Measurements from ENCODE around the gene CATSPER4.

CATSPER4 gene

DNA sequence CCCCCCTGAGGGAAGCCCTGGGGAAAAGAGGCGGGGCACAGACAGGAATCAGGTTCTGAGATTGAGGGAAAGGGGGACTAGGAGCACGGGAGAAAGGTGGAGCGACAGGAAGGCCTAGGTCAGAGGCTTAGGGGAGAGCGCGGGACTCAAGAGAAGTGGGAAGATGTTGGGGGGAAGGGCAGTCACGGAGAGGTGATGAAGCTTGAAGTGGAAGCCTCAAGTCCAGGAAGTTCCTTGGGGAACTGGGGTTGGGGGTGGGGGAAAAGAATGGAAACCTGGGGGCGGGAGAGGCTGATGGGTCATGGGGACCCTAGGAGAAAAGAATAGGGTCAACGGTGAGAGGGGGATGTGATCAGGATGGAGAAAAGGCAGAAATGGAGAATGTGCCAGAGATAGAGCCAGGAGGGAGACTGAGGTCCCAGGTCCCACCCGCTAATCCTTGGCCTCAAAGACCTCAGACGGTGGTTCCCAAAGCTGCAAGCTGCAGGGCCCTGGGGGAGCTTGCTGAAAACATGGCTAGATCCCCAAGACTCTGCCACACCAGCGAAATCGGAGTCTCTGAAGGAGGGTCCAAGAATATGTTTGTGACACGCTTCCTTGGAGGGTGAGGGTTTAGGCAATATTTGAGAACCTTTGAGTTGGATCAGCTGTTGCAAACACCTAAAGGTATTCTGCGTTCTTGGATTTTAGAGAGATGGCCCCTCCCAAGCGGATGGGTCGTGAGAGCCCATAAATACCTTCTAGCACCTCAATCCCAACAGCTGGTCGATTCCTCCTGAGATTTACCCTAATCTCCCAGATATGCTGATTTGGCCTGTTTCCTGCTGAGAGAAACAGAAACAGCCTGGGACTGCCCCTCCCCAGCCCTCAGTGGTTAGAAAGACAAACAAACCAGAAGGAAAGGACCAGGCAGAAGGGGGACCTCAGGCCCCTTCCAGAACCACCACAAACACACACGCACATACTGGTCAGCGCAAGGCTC is 25.2 kb upstream of the CATSPER4 start:
- no peak for DNase-seq (ENCODE audit: low spot score)

DNA sequence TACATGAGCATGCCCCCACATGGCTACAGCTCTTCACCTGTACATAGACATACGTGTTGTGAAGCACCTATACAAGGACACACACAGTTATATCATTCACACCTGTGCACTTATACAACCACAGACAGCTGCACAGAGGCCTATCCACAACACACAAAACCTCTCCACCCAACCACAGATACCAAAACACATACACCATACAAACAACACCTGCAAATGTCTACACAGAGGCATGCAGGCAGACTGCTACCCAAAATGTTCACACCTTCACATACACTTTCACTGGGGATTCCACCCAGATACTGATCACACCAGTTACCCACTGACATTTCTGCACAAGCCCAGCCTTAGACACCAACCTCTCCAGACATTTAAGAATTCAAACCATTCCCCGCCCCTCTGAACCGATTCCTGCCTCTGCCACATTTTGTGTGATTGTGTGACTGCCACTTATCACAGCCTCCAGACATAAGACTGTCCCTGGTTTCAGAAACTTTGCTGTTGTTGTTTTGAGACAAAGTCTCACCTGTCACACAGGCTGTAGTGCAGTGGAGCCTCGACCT is 23.6 kb upstream of the CATSPER4 start:
- DNase-seq (ENCODE audit: low spot score): no peak

DNA sequence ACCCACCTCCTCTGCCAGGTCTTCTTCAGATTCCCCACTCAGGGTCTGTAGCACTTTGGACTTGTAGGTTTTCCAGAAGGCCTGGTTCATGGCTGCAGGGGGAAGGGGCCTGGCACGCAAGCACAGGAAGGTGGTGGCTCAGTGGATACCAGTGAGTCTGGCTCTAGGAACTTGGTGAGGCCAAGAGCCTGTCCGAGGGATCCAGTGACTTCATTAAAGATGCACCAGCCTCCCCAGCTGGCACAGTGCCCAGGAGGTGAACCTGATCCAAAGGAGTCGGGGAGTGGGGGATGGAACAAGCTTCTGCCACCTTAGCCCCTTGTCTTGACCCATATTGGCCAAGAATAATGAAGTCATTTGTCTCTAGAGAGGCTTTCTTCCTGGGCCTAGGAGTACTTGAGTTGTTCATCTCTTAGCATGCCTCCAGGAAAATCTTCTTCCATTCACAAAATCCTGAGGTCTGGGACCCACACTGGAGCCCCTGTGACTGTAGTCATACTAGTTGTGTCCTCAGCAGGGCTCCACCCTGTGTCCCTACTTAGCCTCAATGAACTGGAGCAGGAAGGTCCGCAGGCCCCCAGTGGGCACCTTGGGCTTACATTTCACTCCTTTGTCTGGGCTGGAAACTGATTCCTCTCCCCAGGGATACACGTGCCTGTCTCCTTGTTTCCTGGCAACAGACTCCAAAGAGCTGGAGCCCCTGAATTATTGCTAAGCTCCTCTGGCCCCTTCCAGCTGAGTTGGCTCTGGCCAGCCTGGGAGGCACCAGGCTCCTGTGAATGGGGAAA is 21.8 kb upstream of the CATSPER4 start, which contains the start of gene C1orf232:
TSS of gene C1orf232 (minus strand) at position 554 of the 788 bp plus-strand sequence. CDS start at position 90, 464 bp downstream.
- no peak for DNase-seq (ENCODE audit: low spot score)

DNA sequence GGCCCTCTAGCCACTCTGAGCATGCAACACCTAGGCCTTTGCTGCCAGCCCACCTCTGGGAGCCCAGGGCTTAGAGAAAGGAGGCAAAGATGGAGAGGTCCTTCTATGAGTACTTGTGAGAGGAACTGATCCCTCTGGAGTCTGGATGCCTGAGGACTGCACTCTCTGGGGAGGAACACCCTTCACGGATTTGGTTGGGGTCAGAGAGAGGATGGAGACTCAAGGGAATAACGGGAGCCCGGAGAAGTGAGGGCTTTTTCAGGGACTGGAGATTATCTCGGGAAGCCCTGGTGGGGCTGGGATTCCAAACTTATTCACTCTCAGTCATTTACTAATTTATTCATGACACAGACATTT is 21.2 kb upstream of the CATSPER4 start:
- DNase-seq (ENCODE audit: low spot score): no peak

DNA sequence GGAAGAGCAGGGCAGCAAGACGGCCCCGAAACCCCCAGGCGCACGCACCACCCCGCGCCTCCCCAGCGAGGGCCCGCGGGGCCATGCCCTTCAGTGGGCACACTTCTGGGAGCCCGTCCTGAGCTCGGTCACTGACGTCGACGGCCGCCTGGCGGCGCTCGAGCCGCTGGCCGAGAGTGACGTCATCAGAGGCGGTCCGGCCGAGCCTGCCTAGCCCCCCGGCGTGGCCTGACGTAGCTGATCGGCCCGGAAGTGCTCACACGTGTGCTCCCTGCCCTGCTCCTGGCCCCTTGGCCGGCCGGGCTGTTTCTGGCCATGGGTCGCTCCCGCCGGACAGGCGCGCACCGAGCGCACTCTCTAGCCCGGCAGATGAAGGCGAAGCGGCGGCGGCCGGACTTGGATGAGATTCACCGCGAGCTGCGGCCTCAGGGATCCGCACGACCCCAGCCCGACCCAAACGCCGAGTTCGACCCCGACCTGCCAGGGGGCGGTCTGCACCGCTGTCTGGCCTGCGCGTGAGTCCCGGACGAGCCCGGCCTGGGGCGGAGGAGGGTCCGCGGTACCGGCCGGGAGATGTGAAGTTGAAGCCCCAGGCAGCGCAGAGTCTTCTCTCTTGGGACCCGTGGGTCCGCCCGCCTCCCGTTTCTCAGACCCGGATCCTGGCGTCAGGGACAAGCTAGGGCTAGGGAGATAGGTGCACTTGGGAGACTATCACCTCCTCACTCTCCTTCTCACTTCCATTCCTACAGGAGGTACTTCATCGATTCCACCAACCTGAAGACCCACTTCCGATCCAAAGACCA is 20.5 kb upstream of the CATSPER4 start, which contains the start of gene ZNF593:
TSS of gene ZNF593 (plus strand) at position 240 of the 803 bp plus-strand sequence. CDS start at position 316, 76 bp downstream.
- DNase-seq (ENCODE audit: low spot score): peak; percentile 93

DNA sequence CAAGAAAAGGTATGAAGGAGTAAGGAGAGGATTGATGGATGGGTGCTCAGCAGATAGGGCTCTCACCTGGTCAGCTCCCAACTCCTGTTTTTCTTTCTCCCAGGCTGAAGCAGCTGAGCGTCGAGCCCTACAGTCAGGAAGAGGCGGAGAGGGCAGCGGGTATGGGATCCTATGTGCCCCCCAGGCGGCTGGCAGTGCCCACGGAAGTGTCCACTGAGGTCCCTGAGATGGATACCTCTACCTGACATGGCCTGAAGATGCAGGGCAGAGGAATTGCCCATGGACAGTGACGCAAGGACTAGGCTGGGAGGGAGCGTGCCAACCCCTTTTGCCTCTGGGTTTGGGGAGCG is 20.0 kb upstream of the CATSPER4 start:
- no peak for DNase-seq (ENCODE audit: low spot score)

DNA sequence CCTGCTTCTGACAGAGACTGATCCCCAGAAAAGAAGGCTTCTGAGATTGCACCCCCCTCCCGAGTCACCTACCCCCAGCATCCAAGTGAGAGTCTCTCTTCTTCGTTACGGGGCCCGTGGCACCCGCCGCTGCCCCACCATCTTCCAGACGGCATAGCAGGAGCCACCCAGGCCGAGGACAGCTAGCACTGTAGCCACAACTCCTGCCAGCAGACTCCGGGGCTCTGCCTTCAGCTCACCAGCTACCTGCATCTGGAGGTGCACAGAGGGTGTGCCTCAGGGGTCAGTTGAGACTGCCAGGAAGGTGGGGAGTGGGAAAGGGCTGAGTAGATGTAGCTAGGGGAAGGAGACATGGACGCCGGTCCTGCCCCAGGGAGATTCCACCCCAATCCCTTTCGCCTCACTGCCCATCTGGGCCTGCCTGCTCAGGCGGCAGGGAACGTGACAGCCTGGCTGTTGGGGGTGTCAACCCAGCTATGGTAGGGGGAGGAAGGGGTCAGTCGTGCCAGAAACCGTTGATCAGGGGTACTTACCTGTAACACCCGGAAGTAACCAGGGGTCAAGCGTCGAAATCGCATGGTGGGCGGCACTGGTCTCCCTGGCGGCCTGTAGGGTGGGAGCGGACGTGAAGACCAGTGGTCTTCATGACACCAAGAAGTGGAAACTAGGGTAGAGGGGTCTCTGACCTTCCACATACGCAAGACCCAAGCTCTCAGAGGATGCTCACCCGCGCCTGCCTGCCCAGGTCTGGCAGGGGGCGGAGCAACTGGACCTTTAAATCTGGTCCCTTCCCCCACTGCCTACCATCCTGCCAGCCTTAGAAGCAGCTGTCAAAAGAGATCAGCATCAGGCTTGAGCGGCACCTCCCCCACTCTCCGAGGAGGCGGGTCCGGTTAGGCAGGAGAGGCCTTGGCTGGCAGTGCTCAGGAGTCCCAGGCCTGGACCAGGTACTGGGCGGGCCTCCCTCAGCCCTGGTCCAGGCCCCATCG is 19.0 kb upstream of the CATSPER4 start, which contains the start of gene ZNF593OS:
TSS of gene ZNF593OS (minus strand) at position 749 of the 989 bp plus-strand sequence. CDS start at position 578, 171 bp downstream.
- DNase-seq (ENCODE audit: low spot score): no peak

DNA sequence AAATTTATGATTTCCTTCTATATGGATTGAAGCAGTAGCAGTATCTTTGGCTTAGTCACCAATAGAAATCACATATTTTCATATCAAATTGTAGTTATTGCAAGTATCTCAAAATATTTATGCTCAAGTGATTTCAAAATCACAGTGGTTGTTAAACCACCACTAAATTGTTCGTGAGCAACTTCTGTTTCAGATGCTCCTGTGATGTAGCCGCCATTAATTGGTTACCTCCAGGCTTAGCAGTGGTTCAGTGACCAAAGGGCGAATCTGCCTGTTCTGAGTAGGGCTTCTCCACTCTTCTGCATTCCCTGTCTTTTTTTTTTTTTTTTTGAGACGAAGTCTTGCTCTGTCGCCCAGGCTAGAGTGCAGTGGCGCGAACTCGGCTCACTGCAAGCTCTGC is 15.1 kb upstream of the CATSPER4 start:
- DNase-seq (ENCODE audit: low spot score): no peak

DNA sequence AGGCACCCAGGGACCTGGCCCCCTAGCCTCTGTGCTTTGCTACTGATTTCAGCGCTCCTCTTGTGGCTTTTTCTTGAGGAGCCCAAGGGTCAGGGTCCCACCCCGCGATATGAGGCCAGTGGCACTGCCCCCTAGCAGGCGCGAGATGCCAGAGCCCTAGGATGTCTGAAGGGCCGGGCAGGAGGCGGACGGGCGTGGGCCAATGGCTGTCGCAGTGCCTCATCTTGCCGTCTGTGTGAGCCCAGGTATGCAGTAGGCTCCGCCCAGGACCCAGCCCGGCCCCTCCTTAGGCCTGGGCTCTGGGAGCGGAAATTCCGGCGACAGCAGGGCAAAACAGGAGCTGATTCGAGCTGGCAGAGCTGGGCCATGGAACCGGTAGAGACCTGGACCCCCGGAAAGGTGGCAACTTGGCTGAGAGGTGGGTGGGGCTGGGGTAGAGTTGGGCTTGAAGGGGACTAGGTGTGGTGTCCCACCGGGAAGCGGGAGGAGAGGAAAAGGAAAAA is 13.2 kb upstream of the CATSPER4 start, which contains the start of gene CNKSR1:
TSS of gene CNKSR1 (plus strand) at position 310 of the 503 bp plus-strand sequence. CDS start at position 367, 57 bp downstream.
- DNase-seq (ENCODE audit: low spot score): no peak

DNA sequence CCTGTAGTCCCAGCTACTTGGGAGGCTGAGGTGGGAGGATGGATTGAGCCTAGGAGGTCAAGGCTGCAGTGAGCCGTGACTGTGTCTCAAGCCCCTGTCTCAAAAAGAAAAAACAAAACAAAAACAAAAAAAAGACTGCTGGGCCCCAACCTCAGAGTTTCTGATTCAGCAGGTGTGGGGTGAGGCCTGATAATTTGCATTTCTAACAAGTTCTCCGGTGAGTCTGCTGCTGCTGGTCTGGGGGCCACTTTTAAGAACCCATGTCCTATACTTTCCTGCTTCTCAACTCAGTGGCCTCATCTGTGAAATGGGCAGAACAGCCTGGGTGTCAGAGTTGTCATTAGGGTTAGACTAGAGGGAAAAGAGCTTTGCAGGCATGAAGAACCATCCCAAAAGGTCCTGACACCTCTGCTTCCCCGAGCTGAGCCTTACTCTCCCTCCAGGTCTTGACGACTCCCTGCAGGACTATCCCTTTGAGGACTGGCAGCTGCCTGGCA is 10.3 kb upstream of the CATSPER4 start:
- no peak for DNase-seq (ENCODE audit: low spot score)

DNA sequence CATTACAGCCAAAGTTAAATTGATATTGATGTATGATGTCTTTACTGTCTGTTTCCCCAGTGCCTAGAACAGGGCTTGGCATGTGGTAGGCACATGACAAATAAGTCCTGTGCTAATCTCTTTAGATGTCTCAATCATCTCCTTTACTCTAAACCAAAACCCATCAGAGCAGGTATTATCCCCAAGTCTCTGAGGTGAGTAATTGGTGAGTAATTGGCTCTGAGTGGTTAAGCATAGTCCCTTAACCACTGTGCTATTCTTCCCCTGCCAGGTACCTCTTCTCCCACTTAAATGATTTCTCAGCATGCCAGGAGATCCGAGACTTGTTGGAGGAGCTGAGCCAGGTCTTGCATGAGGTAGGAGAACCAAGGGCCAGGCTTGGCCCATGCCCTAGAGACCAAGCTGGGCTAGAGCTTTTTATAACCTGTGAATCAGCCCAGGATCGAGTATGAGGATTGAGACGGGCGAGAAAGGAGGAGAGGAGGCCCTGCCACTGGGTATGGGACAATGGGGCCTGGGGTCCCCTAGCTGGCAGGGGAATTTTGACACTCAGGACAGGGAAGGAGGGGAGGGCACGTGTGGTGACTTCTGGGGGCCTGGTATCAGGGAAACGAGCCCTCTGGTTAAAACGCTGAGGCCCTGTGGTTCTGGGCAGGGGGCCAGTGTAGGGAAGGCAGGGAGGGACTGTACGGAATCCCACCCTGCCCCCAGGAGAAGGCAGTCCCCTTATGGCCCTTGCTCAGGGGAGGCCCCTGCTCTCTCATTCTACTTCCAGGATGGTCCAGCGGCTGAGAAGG is 8.6 kb upstream of the CATSPER4 start:
- no peak for DNase-seq (ENCODE audit: low spot score)

DNA sequence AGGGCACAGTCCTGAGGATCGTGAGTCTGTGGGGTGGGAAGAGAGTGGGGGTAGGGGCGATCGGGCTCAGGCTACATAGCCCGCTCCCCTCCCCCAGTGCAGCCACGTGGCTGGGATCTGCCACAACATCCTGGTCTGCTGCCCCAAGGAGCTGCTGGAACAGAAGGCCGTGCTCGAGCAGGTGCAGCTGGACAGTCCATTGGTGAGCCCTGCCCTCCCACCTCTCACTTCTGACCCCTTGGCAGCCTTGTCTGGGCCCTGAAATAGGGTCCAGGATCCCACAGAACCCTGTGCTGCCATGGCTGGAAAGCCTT is 8.1 kb upstream of the CATSPER4 start:
- no peak for DNase-seq (ENCODE audit: low spot score)

DNA sequence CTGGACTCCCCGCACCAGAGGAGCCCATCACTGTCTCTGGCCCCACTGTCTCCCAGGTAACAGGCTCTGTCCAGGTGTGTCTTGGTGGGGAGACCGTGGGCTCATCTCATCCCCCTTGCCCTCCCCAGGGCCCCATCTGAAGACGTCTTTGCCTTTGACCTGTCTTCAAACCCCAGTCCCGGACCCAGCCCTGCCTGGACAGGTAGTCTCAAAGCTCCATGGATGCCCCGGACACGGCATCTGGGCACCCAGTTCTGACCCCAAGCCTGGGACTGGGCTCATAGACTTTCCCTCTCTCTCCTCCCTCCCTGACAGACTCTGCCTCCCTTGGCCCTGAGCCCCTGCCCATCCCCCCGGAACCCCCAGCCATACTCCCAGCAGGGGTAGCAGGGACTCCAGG is 6.3 kb upstream of the CATSPER4 start:
- no peak for DNase-seq (ENCODE audit: low spot score)

DNA sequence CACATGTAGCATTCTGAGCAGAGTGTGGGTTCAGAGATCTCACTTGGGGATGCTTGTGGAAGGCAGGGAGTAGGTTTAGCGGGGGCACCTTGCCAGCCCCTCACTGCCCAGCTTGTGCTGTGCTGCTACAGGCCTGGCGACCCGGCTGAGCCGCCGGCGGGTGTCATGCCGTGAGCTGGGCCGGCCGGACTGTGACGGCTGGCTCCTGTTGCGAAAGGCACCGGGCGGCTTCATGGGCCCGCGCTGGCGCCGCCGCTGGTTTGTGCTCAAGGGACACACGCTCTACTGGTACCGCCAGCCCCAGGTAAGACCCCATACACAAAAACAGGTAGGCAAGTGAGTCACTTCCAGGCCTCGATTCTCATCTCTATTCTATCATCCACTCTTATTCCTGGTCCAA is 5.5 kb upstream of the CATSPER4 start:
- no peak for DNase-seq (ENCODE audit: low spot score)

DNA sequence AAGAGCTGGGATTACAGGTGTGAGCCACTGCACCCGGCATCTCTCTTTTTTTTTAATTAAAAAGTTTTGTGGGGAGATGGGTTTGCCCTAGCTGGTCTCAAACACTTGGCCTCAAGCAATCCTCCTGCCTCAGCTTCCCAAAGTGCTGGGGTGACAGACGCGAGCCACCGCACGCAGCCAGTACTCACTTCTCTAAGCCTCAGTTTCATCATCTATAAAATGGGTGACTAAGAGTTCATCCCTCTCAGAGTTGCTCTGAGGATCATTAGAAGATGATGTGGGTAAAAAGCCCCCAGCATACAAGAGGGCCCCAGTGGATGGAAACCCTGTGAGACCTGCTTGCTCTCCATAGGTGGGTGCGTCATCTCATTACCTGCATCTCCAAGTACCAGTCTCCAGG is 2.5 kb upstream of the CATSPER4 start:
- no peak for DNase-seq (ENCODE audit: low spot score)

DNA sequence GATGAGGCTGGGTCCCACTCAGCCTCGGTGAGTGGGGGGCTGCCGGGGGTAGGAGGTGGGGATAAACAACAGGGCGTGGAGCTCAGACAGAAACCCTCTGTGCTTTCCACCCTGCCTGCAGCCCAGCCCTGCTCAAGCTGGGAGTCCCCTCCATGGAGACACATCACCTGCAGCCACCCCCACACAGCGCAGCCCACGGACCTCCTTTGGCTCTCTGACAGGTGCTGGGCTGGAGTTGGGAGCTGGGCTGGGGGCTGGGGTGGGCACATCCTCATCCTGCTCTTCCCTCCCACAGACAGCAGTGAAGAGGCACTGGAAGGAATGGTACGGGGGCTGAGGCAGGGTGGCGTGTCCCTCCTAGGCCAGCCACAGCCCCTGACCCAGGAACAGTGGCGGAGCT is 1.9 kb upstream of the CATSPER4 start:
- DNase-seq (ENCODE audit: low spot score): no peak

DNA sequence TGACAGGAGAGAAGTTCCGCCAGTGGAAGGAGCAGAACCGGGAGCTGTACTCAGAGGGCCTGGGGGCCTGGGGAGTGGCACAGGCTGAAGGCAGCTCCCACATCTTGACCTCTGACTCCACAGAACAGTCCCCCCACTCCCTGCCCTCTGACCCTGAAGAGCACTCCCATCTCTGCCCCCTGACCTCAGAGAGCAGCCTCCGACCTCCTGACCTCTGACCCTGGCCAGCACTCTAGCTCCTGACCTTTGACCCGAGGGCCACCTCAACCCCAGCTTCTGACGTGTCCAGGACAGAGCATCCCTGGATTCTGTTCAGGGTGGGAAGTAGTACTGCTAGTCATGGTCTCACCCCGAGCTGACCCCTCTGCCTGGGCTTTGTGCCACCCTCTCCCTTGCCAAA is 1.1 kb upstream of the CATSPER4 start:
- DNase-seq (ENCODE audit: low spot score): no peak

DNA sequence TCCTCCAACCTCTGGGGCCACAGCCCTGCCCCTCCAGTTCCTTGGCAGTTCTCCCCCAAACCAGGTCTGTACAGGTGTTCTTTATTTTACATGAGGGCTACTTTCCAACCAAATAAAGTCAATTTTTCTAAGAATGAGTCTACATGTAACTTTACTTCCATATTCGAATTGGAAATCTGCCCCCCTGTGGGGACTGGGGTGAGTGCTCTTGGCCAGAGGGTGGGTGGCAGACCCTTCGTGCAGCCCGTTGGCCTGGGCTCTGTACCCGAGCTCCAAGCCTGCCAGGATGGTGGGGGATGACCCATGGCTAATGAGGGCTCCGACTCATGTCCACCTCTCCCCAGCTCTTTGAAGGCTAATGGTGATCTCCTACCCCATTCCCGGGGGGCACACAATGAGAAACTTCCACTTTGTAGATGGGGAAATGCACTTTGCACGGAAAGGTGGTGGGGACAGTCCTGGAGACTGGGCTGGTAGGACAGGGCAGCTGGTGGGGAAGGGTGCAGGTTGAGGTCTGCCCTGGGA is 589 bp upstream of the CATSPER4 start:
- DNase-seq (ENCODE audit: low spot score): no peak

DNA sequence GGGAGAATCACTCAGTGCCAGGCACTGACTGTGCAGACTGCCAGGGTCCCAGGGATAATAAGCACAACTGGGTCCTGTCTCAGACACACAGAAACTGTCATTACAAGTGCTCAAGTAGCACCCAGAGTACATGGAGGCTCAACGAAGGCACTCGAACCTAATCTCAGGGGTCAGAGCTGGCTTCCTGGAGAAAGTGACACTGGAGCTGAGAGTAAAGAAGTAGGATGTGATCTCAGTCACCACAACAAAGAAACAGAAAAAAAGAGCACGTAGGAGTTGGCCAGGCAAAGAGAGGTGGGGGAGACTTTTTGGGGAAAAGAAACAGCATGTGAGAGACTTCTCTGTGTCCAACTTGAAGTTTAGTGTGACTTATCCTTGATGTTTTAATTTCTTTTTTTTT is 1.3 kb downstream of the CATSPER4 start:
- DNase-seq (ENCODE audit: low spot score): no peak
